ENCODE data around the gene CRTC1. TPM values are rescaled to one million over a fixed set of nuclear protein-coding genes. Genes with fewer than 3 reads are reported as not detected.

Gene CRTC1
- total and polyA plus RNA-seq, 2 experiments from 2014 or later = 1.2 to 5.1 TPM

GRCh38 chr19:18658366-18658855, 25.1 kb upstream of the CRTC1 start:
- Histone ChIP-seq H3K4me2 (ENCODE audit: unreplicated experiment) (no peak overlapping the region), H3K27me3 (replicated peaks; ENCODE audit: insufficient read depth) (no peaks in the 10 kb centered on the region), H3K9me3 (ENCODE audit: low read depth) (no peaks in the 10 kb centered on the region), H3K36me3 (ENCODE audit: low read depth) (no peaks in the 10 kb centered on the region), H3F3A (ENCODE audit: insufficient read depth) (no peaks in the 10 kb centered on the region), H3K27ac (no peak overlapping the region), H3K4me3 (no peak overlapping the region), H3K79me2 (ENCODE audit: insufficient read depth) (no peaks in the 10 kb centered on the region), H3K9me2 (ENCODE audit: insufficient read depth) (no peaks in the 10 kb centered on the region), H3K9ac (no peak overlapping the region), H4K20me1 (ENCODE audit: insufficient read depth) (no peaks in the 10 kb centered on the region), H3K4me1 (ENCODE audit: insufficient read depth) (no peaks in the 10 kb centered on the region), H2AFZ (no peak overlapping the region)
- DNase-seq = no peak
- in situ Hi-C loops (cut with MboI) = no loop called here
- WGBS, 2 experiments (ENCODE audit: low coverage in 1 of 2, low lambda C conversion rate in 2 of 2, missing lambda C conversion rate in 2 of 2) = 89 to 100% methylated on average over 3 to 4 of the region's 4 CpGs
- TF ChIP-seq EZH2 (IDR thresholded peaks at IDR 0.05; ENCODE audit: insufficient read depth, poor library complexity, severe bottlenecking) = no peak
- no peak for TF ChIP-seq EZH2phosphoT487 (IDR thresholded peaks at IDR 0.05; ENCODE audit: insufficient read depth, low read depth)

GRCh38 chr19:18659281-18660050, 24.0 kb upstream of the CRTC1 start:
- Histone ChIP-seq H3K9me2 (ENCODE audit: insufficient read depth) (no peaks in the 10 kb centered on the region), H4K20me1 (ENCODE audit: insufficient read depth) (no peaks in the 10 kb centered on the region), H3K4me2 (ENCODE audit: unreplicated experiment) (no peak overlapping the region), H2AFZ (no peak overlapping the region), H3K27me3 (replicated peaks; ENCODE audit: insufficient read depth) (no peaks in the 10 kb centered on the region), H3K9me3 (ENCODE audit: low read depth) (no peaks in the 10 kb centered on the region), H3K4me3 (no peak overlapping the region), H3K4me1 (ENCODE audit: insufficient read depth) (no peaks in the 10 kb centered on the region), H3K36me3 (ENCODE audit: low read depth) (no peaks in the 10 kb centered on the region), H3K27ac (no peak overlapping the region), H3K79me2 (ENCODE audit: insufficient read depth) (no peaks in the 10 kb centered on the region), H3F3A (ENCODE audit: insufficient read depth) (no peaks in the 10 kb centered on the region), H3K9ac (peak overlapping the region; percentile 2; the same call in 1 of the 2 replicates)
- DNase-seq = peak; percentile 38
- WGBS, 2 experiments (ENCODE audit: low coverage in 1 of 2, low lambda C conversion rate in 2 of 2, missing lambda C conversion rate in 2 of 2) = 38 to 40% methylated on average over 28 to 30 of the region's 30 CpGs
- no peak for TF ChIP-seq EZH2 (IDR thresholded peaks at IDR 0.05; ENCODE audit: insufficient read depth, poor library complexity, severe bottlenecking)
- no peak for TF ChIP-seq EZH2phosphoT487 (IDR thresholded peaks at IDR 0.05; ENCODE audit: insufficient read depth, low read depth)
- in situ Hi-C loops (cut with MboI) = no loop called here

GRCh38 chr19:18660051-18660910, 23.2 kb upstream of the CRTC1 start:
- no peaks in the 10 kb centered on the region for H3K79me2 ChIP-seq (ENCODE audit: insufficient read depth)
- H4K20me1 ChIP-seq (ENCODE audit: insufficient read depth) = no peaks in the 10 kb centered on the region
- WGBS, 2 experiments (ENCODE audit: low coverage in 1 of 2, low lambda C conversion rate in 2 of 2, missing lambda C conversion rate in 2 of 2) = 75 to 79% methylated on average over 25 to 27 of the region's 37 CpGs
- DNase-seq = peak; percentile 37
- H3K27ac ChIP-seq = no peak overlapping the region
- no peak overlapping the region for H2AFZ ChIP-seq
- TF ChIP-seq EZH2phosphoT487 (IDR thresholded peaks at IDR 0.05; ENCODE audit: insufficient read depth, low read depth) (no peak), EZH2 (IDR thresholded peaks at IDR 0.05; ENCODE audit: insufficient read depth, poor library complexity, severe bottlenecking) (no peak)
- no peaks in the 10 kb centered on the region for H3K4me1 ChIP-seq (ENCODE audit: insufficient read depth)
- H3K4me2 ChIP-seq (ENCODE audit: unreplicated experiment) = no peak overlapping the region
- no peaks in the 10 kb centered on the region for H3K9me2 ChIP-seq (ENCODE audit: insufficient read depth)
- no peaks in the 10 kb centered on the region for H3F3A ChIP-seq (ENCODE audit: insufficient read depth)
- H3K36me3 ChIP-seq (ENCODE audit: low read depth) = no peaks in the 10 kb centered on the region
- no peak overlapping the region for H3K9ac ChIP-seq
- in situ Hi-C loops (cut with MboI) = no loop called here
- H3K27me3 ChIP-seq (replicated peaks; ENCODE audit: insufficient read depth) = no peaks in the 10 kb centered on the region
- no peak overlapping the region for H3K4me3 ChIP-seq
- no peaks in the 10 kb centered on the region for H3K9me3 ChIP-seq (ENCODE audit: low read depth)

GRCh38 chr19:18660939-18661670, 22.4 kb upstream of the CRTC1 start:
- Histone ChIP-seq H4K20me1 (ENCODE audit: insufficient read depth) (no peaks in the 10 kb centered on the region), H3K4me1 (ENCODE audit: insufficient read depth) (no peaks in the 10 kb centered on the region), H3K9me3 (ENCODE audit: low read depth) (no peaks in the 10 kb centered on the region), H3K9me2 (ENCODE audit: insufficient read depth) (no peaks in the 10 kb centered on the region), H3K9ac (no peak overlapping the region), H3K27ac (no peak overlapping the region), H3K4me2 (ENCODE audit: unreplicated experiment) (no peak overlapping the region), H3K79me2 (ENCODE audit: insufficient read depth) (no peaks in the 10 kb centered on the region), H2AFZ (no peak overlapping the region), H3K4me3 (no peak overlapping the region), H3K36me3 (ENCODE audit: low read depth) (no peaks in the 10 kb centered on the region), H3K27me3 (replicated peaks; ENCODE audit: insufficient read depth) (no peaks in the 10 kb centered on the region), H3F3A (ENCODE audit: insufficient read depth) (no peaks in the 10 kb centered on the region)
- in situ Hi-C loops (cut with MboI) = no loop called here
- TF ChIP-seq EZH2phosphoT487 (IDR thresholded peaks at IDR 0.05; ENCODE audit: insufficient read depth, low read depth) = no peak
- no peak for DNase-seq
- WGBS, 2 experiments (ENCODE audit: low coverage in 1 of 2, low lambda C conversion rate in 2 of 2, missing lambda C conversion rate in 2 of 2) = 94% methylated on average over 10 of the region's 10 CpGs
